Cardiac muscle cell (in vitro differentiated cells and primary cell): Measurements from ENCODE around the gene UVSSA. TPM values are rescaled to one million over a fixed set of nuclear protein-coding genes. Genes with fewer than 3 reads are reported as not detected.

Experiments used
- DNase-seq, 2 donors: peaks; one replicate each; pipeline versions ENCODE4 v3.0.0 to v3.0.0-alpha.2; 2010 to 2017; ENCODE audit warnings: low read depth in 1 of 2, low spot score in 1 of 2
- H3K27ac ChIP-seq: fragments of 200-600 bp; sonication (generic); 2 replicates; pipeline ENCODE4 v1.5.1; 2016
- H3K27me3 ChIP-seq: fragments of 200-600 bp; sonication (generic); 2 replicates; pipeline ENCODE4 v1.6.0; 2016; ENCODE audit warnings: control low read depth
- H3K36me3 ChIP-seq: fragments of 200-600 bp; sonication (generic); 2 replicates; pipeline ENCODE4 v1.5.1; 2016; ENCODE audit warnings: control low read depth
- H3K4me1 ChIP-seq: fragments of 200-600 bp; sonication (generic); 2 replicates; pipeline ENCODE4 v1.8.1; 2017; ENCODE audit warnings: low read depth, mild to moderate bottlenecking, mixed run types
- H3K4me3 ChIP-seq: fragments of 200-600 bp; sonication (generic); 2 replicates; pipeline ENCODE4 v1.5.1; 2016; ENCODE audit warnings: mild to moderate bottlenecking
- H3K9me3 ChIP-seq: fragments of 200-600 bp; sonication (generic); 2 replicates; pipeline ENCODE4 v1.5.1; 2017; ENCODE audit warnings: low read depth, mild to moderate bottlenecking, control low read depth
- CTCF ChIP-seq: IDR thresholded peaks from 2 replicates; pipeline ENCODE4 v1.5.1; 2012; ENCODE audit warnings: low read depth, mild to moderate bottlenecking, low read length
- polyA plus RNA-seq: library from polyadenylated mRNA; unstranded; fragments of >200 nt; fragmentation: Nextera tagmentation; extraction: Ambion mirVana; gene quantifications from 2 replicates; pipeline ENCODE4 v1.2.1, GENCODE V29; 2016
- total RNA-seq: library from RNA; depleted of rRNA; stranded (reverse); fragments of >200 nt; gene quantifications from 2 replicates; pipeline ENCODE4 v1.2.3, GENCODE V29; 2016

UVSSA gene
- total and polyA plus RNA-seq, 2 experiments from 2014 or later: 7.2 to 14.1 TPM

GRCh38 chr4:1406981-1407656 lies 60.1 kb downstream of the UVSSA start:
- H3K9me3 ChIP-seq: no peaks in the 10 kb centered on the region
- DNase-seq: no peak
- peaks cover 99% of the 10 kb centered on the region for H3K27me3 ChIP-seq
- H3K4me1 ChIP-seq: no peaks in the 10 kb centered on the region
- TF ChIP-seq CTCF: no peak
- H3K4me3 ChIP-seq: no peak overlapping the region
- H3K27ac ChIP-seq: no peak overlapping the region
- no peaks in the 10 kb centered on the region for H3K36me3 ChIP-seq

- Histone ChIP-seq H3K4me1 (no peaks in the 10 kb centered on the region), H3K9me3 (no peaks in the 10 kb centered on the region), H3K27me3 (peaks cover 99% of the 10 kb centered on the region), H3K27ac (no peak overlapping the region), H3K4me3 (no peak overlapping the region), H3K36me3 (no peaks in the 10 kb centered on the region)
- no peak for TF ChIP-seq CTCF
- no peak for DNase-seq
Measured at GRCh38 chr4:1407657-1408333, 60.8 kb downstream of the UVSSA start.

- DNase-seq: no peak
- H3K9me3 ChIP-seq: no peaks in the 10 kb centered on the region
- no peaks in the 10 kb centered on the region for H3K4me1 ChIP-seq
- no peaks in the 10 kb centered on the region for H3K36me3 ChIP-seq
- no peak overlapping the region for H3K4me3 ChIP-seq
- H3K27ac ChIP-seq: no peak overlapping the region
- no peak for TF ChIP-seq CTCF
- peaks cover 99% of the 10 kb centered on the region for H3K27me3 ChIP-seq
Measured at GRCh38 chr4:1408418-1408817, 61.4 kb downstream of the UVSSA start.

- H3K9me3 ChIP-seq: no peaks in the 10 kb centered on the region
- DNase-seq: no peak
- no peak overlapping the region for H3K27ac ChIP-seq
- no peak for TF ChIP-seq CTCF
- H3K4me3 ChIP-seq: no peak overlapping the region
- H3K36me3 ChIP-seq: no peaks in the 10 kb centered on the region
- H3K27me3 ChIP-seq: peaks cover 99% of the 10 kb centered on the region
- no peaks in the 10 kb centered on the region for H3K4me1 ChIP-seq
Measured at GRCh38 chr4:1409079-1409478, 62.1 kb downstream of the UVSSA start.

- no peaks in the 10 kb centered on the region for H3K36me3 ChIP-seq
- H3K27ac ChIP-seq: no peak overlapping the region
- DNase-seq: no peak
- TF ChIP-seq CTCF: no peak
- no peak overlapping the region for H3K4me3 ChIP-seq
- H3K27me3 ChIP-seq: peaks cover 97% of the 10 kb centered on the region
- no peaks in the 10 kb centered on the region for H3K9me3 ChIP-seq
- H3K4me1 ChIP-seq: no peaks in the 10 kb centered on the region
Measured at GRCh38 chr4:1409491-1410425, 62.8 kb downstream of the UVSSA start.
